ENCODE data around the gene AHI1.

DNA sequence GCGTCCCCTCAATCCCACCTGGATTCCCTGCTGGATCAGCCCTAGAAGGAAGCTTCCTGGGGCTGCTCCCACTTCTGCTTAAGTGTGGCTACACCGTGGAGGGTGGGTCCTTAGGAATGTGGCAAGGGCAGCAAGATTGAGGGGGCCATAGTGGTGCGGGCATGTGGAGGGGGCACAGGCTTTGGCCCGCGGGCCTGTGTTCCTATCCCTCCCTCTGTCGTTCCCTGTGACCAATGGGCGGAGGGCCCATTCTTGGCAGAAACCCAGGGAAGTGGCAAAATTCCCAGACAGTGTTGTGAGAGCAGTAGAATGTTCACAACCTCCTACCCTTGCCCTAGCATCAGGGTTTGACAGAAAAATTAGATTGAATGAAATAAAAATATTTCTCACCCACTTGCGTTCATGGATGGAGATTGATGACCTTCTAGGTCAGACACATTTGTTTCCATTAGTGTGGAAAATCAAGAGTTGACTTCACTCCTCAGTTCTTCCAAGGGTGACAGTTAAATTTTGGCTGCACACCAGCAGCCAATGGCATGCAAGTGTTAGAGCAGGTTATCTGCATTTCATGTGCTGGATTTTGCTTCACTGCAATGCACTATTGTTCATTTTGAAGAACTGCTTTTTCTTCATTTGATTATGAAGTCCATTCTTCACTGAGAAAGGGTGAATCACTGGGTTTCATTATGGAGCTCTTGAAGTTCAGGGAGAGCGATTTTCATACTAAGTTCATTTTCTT is 49.3 kb upstream of the AHI1 start:
- TF ChIP-seq, protein P1, sequence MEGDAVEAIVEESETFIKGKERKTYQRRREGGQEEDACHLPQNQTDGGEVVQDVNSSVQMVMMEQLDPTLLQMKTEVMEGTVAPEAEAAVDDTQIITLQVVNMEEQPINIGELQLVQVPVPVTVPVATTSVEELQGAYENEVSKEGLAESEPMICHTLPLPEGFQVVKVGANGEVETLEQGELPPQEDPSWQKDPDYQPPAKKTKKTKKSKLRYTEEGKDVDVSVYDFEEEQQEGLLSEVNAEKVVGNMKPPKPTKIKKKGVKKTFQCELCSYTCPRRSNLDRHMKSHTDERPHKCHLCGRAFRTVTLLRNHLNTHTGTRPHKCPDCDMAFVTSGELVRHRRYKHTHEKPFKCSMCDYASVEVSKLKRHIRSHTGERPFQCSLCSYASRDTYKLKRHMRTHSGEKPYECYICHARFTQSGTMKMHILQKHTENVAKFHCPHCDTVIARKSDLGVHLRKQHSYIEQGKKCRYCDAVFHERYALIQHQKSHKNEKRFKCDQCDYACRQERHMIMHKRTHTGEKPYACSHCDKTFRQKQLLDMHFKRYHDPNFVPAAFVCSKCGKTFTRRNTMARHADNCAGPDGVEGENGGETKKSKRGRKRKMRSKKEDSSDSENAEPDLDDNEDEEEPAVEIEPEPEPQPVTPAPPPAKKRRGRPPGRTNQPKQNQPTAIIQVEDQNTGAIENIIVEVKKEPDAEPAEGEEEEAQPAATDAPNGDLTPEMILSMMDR (IDR thresholded peaks at IDR 0.05): no peak
- TF ChIP-seq POLR2A (IDR thresholded peaks at IDR 0.05): no peak

Data from ovary (tissue), 3 donors.